Prostate gland (tissue), 2 donors: ENCODE results near the gene SSH2.

Source experiments
- POLR2A ChIP-seq: fragments of 450-650 bp; IDR thresholded peaks from one replicate; pipeline ENCODE4 v1.6.1; 2016; ENCODE audit warnings: antibody characterized with exemption, mild to moderate bottlenecking
- POLR2AphosphoS5 ChIP-seq: sonication (generic); formaldehyde crosslinking; IDR thresholded peaks from one replicate; pipeline ENCODE4 v1.6.1; 2017; ENCODE audit warnings: antibody characterized with exemption
- TF ChIP-seq, protein P1 (sequence below), 4 experiments: fragments of 200-600 bp in 2 of 4; fragments of 450-650 bp in 2 of 4; sonication (generic) in 2 of 4; IDR thresholded peaks; 1 replicate in 3 of 4; 2 replicates in 1 of 4; pipeline ENCODE4 v1.5.1; 2016 to 2019; ENCODE audit warnings: antibody characterized with exemption in 4 of 4, mild to moderate bottlenecking in 2 of 4, moderate library complexity in 2 of 4

DNA sequence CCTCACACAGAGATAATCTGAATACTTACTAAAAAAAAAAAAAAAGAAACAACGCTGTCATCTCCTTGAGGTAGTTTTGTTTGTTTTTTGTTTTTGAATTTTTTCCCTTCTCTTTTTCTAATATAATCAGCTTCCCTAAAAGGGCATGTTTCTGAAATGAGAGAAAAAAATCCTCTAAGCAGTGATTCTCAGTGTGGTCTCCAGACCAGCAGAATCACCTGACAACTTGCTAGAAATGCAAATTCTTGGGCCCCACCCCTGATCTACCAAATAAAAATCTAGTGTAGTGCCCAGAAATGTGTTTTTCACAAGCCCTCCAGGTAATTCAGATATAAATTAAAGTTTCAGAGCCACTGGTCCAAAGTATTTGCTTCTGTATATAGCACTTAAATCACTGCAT, 65.4 kb downstream of the SSH2 start:
- TF ChIP-seq, protein P1, sequence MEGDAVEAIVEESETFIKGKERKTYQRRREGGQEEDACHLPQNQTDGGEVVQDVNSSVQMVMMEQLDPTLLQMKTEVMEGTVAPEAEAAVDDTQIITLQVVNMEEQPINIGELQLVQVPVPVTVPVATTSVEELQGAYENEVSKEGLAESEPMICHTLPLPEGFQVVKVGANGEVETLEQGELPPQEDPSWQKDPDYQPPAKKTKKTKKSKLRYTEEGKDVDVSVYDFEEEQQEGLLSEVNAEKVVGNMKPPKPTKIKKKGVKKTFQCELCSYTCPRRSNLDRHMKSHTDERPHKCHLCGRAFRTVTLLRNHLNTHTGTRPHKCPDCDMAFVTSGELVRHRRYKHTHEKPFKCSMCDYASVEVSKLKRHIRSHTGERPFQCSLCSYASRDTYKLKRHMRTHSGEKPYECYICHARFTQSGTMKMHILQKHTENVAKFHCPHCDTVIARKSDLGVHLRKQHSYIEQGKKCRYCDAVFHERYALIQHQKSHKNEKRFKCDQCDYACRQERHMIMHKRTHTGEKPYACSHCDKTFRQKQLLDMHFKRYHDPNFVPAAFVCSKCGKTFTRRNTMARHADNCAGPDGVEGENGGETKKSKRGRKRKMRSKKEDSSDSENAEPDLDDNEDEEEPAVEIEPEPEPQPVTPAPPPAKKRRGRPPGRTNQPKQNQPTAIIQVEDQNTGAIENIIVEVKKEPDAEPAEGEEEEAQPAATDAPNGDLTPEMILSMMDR (IDR thresholded peaks at IDR 0.05) = no peak
- TF ChIP-seq POLR2A (no peak), POLR2AphosphoS5 (no peak)
